ENCODE data around the gene TLCD3B.

Gene TLCD3B

DNA sequence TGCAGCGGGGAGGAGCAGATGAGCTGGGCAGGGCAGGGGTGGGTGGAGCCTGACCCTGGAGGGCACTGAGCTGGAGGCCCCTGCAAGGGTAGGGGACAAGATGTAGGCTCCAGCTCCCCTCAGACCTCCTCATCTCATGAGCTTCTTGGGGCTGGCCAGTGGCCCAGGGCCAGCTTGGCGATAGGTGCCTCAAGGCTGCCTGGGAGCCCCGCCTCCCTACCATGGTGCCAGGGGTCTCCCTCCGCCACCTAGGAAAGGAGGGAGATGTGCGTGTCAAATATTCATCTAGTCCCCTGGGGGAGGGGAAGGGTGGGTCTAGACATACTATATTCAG is 39.5 kb downstream of the TLCD3B start:
- H3K4me1 ChIP-seq: peaks cover 23% of the 10 kb centered on the region
- H3K36me3 ChIP-seq: peaks cover 76% of the 10 kb centered on the region
- H3K9ac ChIP-seq: no peak overlapping the region; the same call in 1 of the 2 replicates
- H4K20me1 ChIP-seq: no peaks in the 10 kb centered on the region; the same call in 1 of the 2 replicates
- no peak overlapping the region for H3K4me3 ChIP-seq
- no peak overlapping the region for H3K27ac ChIP-seq
- H3K4me2 ChIP-seq: no peak overlapping the region
- H3K9me3 ChIP-seq: no peaks in the 10 kb centered on the region
- no peak for TF ChIP-seq Cebpa-rat (IDR thresholded peaks at IDR 0.05)
- no peaks in the 10 kb centered on the region for H3K27me3 ChIP-seq

- Histone ChIP-seq H3K27ac (no peak overlapping the region), H3K9ac (no peak overlapping the region), H3K27me3 (no peaks in the 10 kb centered on the region), H3K4me1 (peaks cover 23% of the 10 kb centered on the region), H3K9me3 (no peaks in the 10 kb centered on the region), H3K4me3 (no peak overlapping the region), H3K4me2 (no peak overlapping the region), H3K36me3 (peaks cover 81% of the 10 kb centered on the region), H4K20me1 (no peaks in the 10 kb centered on the region; the same call in 1 of the 2 replicates)
- no peak for TF ChIP-seq Cebpa-rat (IDR thresholded peaks at IDR 0.05)
Measured at GRCh38 chr16:29990883-29991570, 40.0 kb downstream of the TLCD3B start.

GRCh38 chr16:29990034-29990433 is 41.0 kb downstream of the TLCD3B start:
- H3K4me3 ChIP-seq: no peak overlapping the region
- H3K36me3 ChIP-seq: peaks cover 91% of the 10 kb centered on the region
- H3K27ac ChIP-seq: no peak overlapping the region
- H4K20me1 ChIP-seq: no peaks in the 10 kb centered on the region; the same call in 1 of the 2 replicates
- H3K4me2 ChIP-seq: no peak overlapping the region
- no peak for TF ChIP-seq Cebpa-rat (IDR thresholded peaks at IDR 0.05)
- H3K9me3 ChIP-seq: no peaks in the 10 kb centered on the region
- peaks cover 22% of the 10 kb centered on the region for H3K4me1 ChIP-seq
- H3K9ac ChIP-seq: no peak overlapping the region
- H3K27me3 ChIP-seq: no peaks in the 10 kb centered on the region

DNA sequence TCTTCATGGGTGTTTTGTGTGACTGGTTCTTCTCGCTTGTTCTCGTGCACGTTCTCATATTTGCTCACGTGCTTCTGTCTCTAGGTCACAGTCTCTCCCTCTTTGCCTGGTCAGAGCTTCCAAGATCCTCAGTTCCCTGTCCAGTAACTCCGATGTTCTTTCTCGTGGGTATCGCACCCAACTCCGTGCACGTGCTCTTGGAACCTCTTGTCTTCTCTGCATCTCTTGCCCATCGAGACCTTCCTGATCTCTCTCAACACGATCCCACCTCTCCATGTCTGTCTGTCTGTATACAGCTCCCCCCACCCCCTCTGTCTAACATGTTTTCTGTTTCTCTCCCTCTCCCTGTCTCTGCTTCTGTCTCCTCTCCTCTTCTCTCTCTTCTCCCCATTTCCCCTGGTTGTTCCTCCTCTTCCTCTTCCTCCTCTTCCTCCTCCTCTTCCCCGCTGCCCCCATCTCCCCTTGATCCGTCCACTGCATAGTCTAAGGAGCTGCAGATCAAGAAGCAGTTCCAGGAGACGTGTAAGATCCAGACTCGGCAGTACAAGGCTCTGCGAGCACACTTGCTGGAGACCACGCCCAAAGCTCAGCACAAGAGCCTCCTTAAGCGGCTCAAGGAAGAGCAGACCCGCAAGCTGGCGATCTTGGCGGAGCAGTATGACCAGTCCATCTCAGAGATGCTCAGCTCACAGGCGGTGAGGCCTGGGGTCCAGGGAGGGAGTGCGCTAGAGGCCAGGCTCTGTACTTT is 41.8 kb downstream of the TLCD3B start:
- Histone ChIP-seq H3K4me1 (peaks cover 14% of the 10 kb centered on the region), H3K9ac (no peak overlapping the region), H3K9me3 (no peaks in the 10 kb centered on the region), H3K36me3 (peaks cover 98% of the 10 kb centered on the region), H3K4me3 (no peak overlapping the region), H3K27ac (no peak overlapping the region), H4K20me1 (no peaks in the 10 kb centered on the region; the same call in 1 of the 2 replicates), H3K4me2 (no peak overlapping the region), H3K27me3 (no peaks in the 10 kb centered on the region)
- TF ChIP-seq Cebpa-rat (IDR thresholded peaks at IDR 0.05): no peak

DNA sequence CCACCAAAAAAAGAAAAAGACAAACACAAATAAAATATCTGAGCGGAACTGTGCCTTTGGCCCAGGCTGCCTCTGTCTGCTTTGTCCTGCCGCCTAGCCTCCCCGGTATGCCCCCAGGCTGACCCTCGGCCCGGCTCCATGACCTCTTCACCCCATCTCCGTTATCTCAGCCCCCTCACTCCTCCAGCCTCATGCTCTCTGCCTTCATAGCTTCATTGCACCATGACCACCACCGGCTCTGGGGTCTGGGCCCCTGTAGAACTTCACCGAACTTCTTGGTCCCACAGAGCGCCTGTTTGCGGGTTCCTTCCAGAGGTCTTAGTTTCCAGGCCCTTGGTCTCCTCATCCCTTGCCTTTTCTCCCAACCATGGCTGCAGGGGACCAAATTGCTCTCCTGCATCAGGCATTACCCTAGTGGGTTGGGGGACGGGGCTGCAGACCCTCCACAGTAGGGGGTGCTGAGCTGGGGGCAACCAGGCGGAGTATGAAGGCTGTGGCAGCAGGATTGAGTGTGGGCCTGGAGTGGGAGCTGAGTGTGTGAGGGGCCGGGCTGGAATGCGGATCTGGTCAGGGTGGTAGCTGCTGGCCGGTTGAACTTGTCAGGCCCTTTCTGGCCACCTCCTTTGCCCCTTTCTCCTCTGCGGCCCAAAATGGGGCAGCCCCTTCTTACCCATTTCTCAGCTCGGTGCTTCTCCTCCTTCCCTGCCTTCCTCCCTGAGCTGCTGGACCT is 42.6 kb downstream of the TLCD3B start:
- H4K20me1 ChIP-seq: peaks cover 5% of the 10 kb centered on the region; the same call in 1 of the 2 replicates
- H3K4me1 ChIP-seq: peaks cover 7% of the 10 kb centered on the region
- no peak overlapping the region for H3K4me2 ChIP-seq
- H3K4me3 ChIP-seq: no peak overlapping the region
- H3K36me3 ChIP-seq: peaks cover 99% of the 10 kb centered on the region
- TF ChIP-seq Cebpa-rat (IDR thresholded peaks at IDR 0.05): no peak
- no peak overlapping the region for H3K27ac ChIP-seq
- no peak overlapping the region for H3K9ac ChIP-seq
- H3K27me3 ChIP-seq: no peaks in the 10 kb centered on the region
- no peaks in the 10 kb centered on the region for H3K9me3 ChIP-seq

- Histone ChIP-seq H3K36me3 (peaks cover 99% of the 10 kb centered on the region), H4K20me1 (peaks cover 8% of the 10 kb centered on the region; the same call in 1 of the 2 replicates), H3K27ac (no peak overlapping the region)
Measured at GRCh38 chr16:29987371-29988085, 43.5 kb downstream of the TLCD3B start.

DNA sequence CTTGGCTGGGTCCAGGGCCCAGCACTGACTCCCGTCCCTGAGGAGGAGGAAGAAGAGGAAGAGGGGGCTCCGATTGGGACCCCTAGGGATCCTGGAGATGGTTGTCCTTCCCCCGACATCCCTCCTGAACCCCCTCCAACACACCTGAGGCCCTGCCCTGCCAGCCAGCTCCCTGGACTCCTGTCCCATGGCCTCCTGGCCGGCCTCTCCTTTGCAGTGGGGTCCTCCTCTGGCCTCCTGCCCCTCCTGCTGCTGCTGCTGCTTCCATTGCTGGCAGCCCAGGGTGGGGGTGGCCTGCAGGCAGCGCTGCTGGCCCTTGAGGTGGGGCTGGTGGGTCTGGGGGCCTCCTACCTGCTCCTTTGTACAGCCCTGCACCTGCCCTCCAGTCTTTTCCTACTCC is 44.1 kb downstream of the TLCD3B start:
- Histone ChIP-seq H3K9me3 (no peaks in the 10 kb centered on the region), H3K36me3 (peaks cover 99% of the 10 kb centered on the region), H3K4me2 (no peak overlapping the region), H4K20me1 (peaks cover 8% of the 10 kb centered on the region; the same call in 1 of the 2 replicates), H3K4me1 (no peaks in the 10 kb centered on the region), H3K9ac (no peak overlapping the region), H3K27me3 (no peaks in the 10 kb centered on the region), H3K4me3 (no peak overlapping the region), H3K27ac (no peak overlapping the region)
- no peak for TF ChIP-seq Cebpa-rat (IDR thresholded peaks at IDR 0.05)

More at GRCh38 chr16:29987371-29988085, 43.5 kb downstream of the TLCD3B start:
- Histone ChIP-seq H3K27me3 (no peaks in the 10 kb centered on the region), H3K9me3 (no peaks in the 10 kb centered on the region), H3K4me1 (no peaks in the 10 kb centered on the region), H3K4me3 (no peak overlapping the region), H3K4me2 (no peak overlapping the region), H3K9ac (0 out of 2 replicates have a peak overlapping the region, but pooled peaks have one; percentile 6)
- TF ChIP-seq Cebpa-rat (IDR thresholded peaks at IDR 0.05): no peak

DNA sequence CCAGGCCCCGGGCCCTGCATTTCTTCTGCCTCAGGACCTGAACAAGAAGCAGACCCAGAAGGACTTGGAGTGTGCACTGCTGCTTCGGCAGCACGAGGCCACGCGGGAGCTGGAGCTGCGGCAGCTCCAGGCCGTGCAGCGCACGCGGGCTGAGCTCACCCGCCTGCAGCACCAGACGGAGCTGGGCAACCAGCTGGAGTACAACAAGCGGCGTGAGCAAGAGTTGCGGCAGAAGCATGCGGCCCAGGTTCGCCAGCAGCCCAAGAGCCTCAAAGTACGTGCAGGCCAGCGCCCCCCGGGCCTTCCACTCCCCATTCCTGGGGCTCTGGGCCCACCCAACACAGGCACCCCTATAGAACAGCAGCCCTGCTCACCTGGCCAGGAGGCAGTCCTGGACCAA is 44.8 kb downstream of the TLCD3B start:
- Histone ChIP-seq H3K4me1 (no peaks in the 10 kb centered on the region), H3K9ac (0 out of 2 replicates have a peak overlapping the region, but pooled peaks have one; percentile 29), H3K9me3 (no peaks in the 10 kb centered on the region), H3K4me2 (no peak overlapping the region), H4K20me1 (peaks cover 8% of the 10 kb centered on the region; the same call in 1 of the 2 replicates), H3K4me3 (no peak overlapping the region), H3K36me3 (peaks cover 100% of the 10 kb centered on the region), H3K27me3 (no peaks in the 10 kb centered on the region), H3K27ac (no peak overlapping the region)
- no peak for TF ChIP-seq Cebpa-rat (IDR thresholded peaks at IDR 0.05)

DNA sequence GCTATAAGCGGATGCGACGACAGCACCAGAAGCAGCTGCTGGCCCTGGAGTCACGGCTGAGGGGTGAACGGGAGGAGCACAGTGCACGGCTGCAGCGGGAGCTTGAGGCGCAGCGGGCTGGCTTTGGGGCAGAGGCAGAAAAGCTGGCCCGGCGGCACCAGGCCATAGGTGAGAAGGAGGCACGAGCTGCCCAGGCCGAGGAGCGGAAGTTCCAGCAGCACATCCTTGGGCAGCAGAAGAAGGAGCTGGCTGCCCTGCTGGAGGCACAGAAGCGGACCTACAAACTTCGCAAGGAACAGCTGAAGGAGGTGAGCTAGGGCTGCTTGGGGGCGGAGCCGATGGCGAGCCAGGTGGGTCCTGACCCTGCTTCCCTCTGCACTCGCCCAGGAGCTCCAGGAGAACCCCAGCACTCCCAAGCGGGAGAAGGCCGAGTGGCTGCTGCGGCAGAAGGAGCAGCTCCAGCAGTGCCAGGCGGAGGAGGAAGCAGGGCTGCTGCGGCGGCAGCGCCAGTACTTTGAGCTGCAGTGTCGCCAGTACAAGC is 45.7 kb downstream of the TLCD3B start:
- H4K20me1 ChIP-seq: peaks cover 8% of the 10 kb centered on the region; the same call in 1 of the 2 replicates
- peaks cover 100% of the 10 kb centered on the region for H3K36me3 ChIP-seq
- no peaks in the 10 kb centered on the region for H3K4me1 ChIP-seq
- 0 out of 2 replicates have a peak overlapping the region, but pooled peaks have one; percentile 29 for H3K9ac ChIP-seq
- H3K4me3 ChIP-seq: no peak overlapping the region
- TF ChIP-seq Cebpa-rat (IDR thresholded peaks at IDR 0.05): no peak
- no peaks in the 10 kb centered on the region for H3K27me3 ChIP-seq
- no peaks in the 10 kb centered on the region for H3K9me3 ChIP-seq
- H3K27ac ChIP-seq: no peak overlapping the region
- no peak overlapping the region for H3K4me2 ChIP-seq

All from BLaER1 (cell line).